GM12878 (cell line): ENCODE results near the gene ANAPC5.

Source experiments
- EP300 ChIP-seq, 2 experiments: fragments of 150-350 bp in 1 of 2; IDR thresholded peaks; 2 replicates each; pipeline ENCODE4 v1.6.1; 2011 to 2012; ENCODE audit warnings: low read depth in 2 of 2, low read length in 2 of 2, borderline replicate concordance in 1 of 2, improper control_type of control experiment in 1 of 2, inconsistent platforms in 1 of 2; ENCODE audit not compliant: control insufficient read depth in 1 of 2
- GATAD2B ChIP-seq: fragments of 450-650 bp; conservative IDR thresholded peaks from 2 replicates; pipeline ENCODE4 v1.6.1; 2017; ENCODE audit warnings: low read depth, mild to moderate bottlenecking, moderate library complexity
- JUND ChIP-seq: IDR thresholded peaks from 2 replicates; pipeline ENCODE4 v1.6.1; 2012; ENCODE audit warnings: low read depth, mild to moderate bottlenecking, low read length, improper control_type of control experiment, moderate library complexity
- MXI1 ChIP-seq: fragments of 150-350 bp; IDR thresholded peaks from 2 replicates; pipeline ENCODE4 v1.6.1; 2011; ENCODE audit warnings: low read depth, mild to moderate bottlenecking, inconsistent platforms, low read length, improper control_type of control experiment
- POLR2A ChIP-seq: IDR thresholded peaks from 2 replicates; pipeline ENCODE4 v1.6.1; 2011; ENCODE audit warnings: low read depth, mild to moderate bottlenecking, low read length
- POLR2AphosphoS5 ChIP-seq: IDR thresholded peaks from 2 replicates; pipeline ENCODE4 v1.6.1; 2011; ENCODE audit warnings: mild to moderate bottlenecking, low read length, inconsistent platforms
- TF ChIP-seq, protein P1 (sequence below): IDR thresholded peaks from 2 replicates; pipeline ENCODE4 v1.6.1; 2012; ENCODE audit warnings: low read depth, low read length, improper control_type of control experiment
- TF ChIP-seq, protein P2 (sequence below), 3 experiments: IDR thresholded peaks in 2 of 3; conservative IDR thresholded peaks in 1 of 3; 2 replicates each; pipeline ENCODE4 v1.5.1; 2011; ENCODE audit warnings: low read depth in 3 of 3, low read length in 3 of 3, mild to moderate bottlenecking in 3 of 3, control low read depth in 2 of 3, moderate library complexity in 2 of 3, inconsistent platforms in 1 of 3, mixed read lengths in 1 of 3; ENCODE audit not compliant: control insufficient read depth in 2 of 3, insufficient read depth in 1 of 3; ENCODE audit errors: extremely low read depth in 1 of 3

DNA sequence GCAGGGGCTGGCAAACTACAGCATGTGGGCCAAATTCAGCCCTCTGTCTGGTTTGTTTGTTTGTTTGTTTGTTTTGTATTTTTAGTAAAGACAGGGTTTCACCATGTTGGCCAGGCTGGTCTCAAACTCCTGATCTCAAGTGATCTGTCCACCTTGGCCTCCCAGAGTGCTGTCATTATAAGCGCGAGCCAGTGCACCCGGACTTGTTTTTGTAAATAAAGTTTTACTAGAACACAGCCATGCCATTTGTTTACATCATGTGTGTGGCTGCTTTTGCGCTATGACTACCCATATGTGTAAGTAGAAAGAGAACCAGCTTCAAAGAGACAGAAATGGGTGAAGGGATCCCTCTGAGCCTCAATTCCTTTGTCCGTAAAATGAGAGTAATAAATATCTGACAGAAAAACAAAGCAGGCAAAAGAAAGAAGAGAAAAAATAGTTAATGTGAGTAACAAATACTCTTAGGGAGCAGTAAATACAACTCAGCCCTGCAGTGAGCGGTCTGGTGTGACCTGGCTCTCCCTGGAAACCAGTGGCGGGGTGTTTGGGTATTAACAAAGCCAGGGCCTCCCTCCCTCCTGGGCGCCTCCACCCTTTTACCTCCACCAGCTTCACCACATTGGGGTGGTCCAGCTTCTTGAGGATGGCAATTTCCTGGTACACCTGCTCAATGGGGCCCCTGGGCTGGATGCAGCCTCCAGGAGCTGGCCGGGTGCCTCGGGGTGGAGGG is 88.8 kb downstream of the ANAPC5 start:
- no peak for TF ChIP-seq EP300 (IDR thresholded peaks at IDR 0.05; ENCODE audit: borderline replicate concordance in 1 of 2, control insufficient read depth in 1 of 2, low read depth in 2 of 2, low read length in 2 of 2)
- TF ChIP-seq POLR2A: no peak
- no peak for TF ChIP-seq MXI1
- TF ChIP-seq, protein P1, sequence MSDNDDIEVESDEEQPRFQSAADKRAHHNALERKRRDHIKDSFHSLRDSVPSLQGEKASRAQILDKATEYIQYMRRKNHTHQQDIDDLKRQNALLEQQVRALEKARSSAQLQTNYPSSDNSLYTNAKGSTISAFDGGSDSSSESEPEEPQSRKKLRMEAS: no peak
- TF ChIP-seq, protein P2, sequence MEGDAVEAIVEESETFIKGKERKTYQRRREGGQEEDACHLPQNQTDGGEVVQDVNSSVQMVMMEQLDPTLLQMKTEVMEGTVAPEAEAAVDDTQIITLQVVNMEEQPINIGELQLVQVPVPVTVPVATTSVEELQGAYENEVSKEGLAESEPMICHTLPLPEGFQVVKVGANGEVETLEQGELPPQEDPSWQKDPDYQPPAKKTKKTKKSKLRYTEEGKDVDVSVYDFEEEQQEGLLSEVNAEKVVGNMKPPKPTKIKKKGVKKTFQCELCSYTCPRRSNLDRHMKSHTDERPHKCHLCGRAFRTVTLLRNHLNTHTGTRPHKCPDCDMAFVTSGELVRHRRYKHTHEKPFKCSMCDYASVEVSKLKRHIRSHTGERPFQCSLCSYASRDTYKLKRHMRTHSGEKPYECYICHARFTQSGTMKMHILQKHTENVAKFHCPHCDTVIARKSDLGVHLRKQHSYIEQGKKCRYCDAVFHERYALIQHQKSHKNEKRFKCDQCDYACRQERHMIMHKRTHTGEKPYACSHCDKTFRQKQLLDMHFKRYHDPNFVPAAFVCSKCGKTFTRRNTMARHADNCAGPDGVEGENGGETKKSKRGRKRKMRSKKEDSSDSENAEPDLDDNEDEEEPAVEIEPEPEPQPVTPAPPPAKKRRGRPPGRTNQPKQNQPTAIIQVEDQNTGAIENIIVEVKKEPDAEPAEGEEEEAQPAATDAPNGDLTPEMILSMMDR (IDR thresholded peaks at IDR 0.05 in 2 of 3, conservative IDR thresholded peaks at IDR 0.05 in 1 of 3; ENCODE audit: control insufficient read depth in 2 of 3, extremely low read depth in 1 of 3, insufficient read depth in 1 of 3, low read depth in 3 of 3, low read length in 3 of 3): no peak
- no peak for TF ChIP-seq JUND
- TF ChIP-seq GATAD2B: no peak
- no peak for TF ChIP-seq POLR2AphosphoS5
